PC-9 (cell line): ENCODE results near the gene INO80D. TPM values are rescaled to one million over a fixed set of nuclear protein-coding genes. Genes with fewer than 3 reads are reported as not detected.

Source experiments
- BruUV-seq: library from RNA; stranded (reverse); fragments of 400-500 nt; replicated peaks from 2 replicates; lab custom pipeline; 2021; lab: Mats Ljungman, UMichigan
- CTCF ChIA-PET: fragments of 300-600 bp; sonication (Branson Sonifier 250); formaldehyde crosslinking; loops from one replicate; lab custom pipeline; 2022; ENCODE audit warnings: antibody characterized with exemption; lab: Charles Lee
- POLR2A ChIA-PET: fragments of 300-600 bp; sonication (Branson Sonifier 250); formaldehyde crosslinking; loops from one replicate; lab custom pipeline; 2022; ENCODE audit warnings: antibody characterized with exemption; ENCODE audit not compliant: unreplicated experiment; lab: Charles Lee
- DNase-seq, 2 experiments: peaks; one replicate each; pipeline versions ENCODE4 v3.0.0 to v3.0.0-alpha.2; 2015 to 2022; ENCODE audit warnings: mixed read lengths in 1 of 2
- H2AFZ ChIP-seq: fragments of 200-600 bp; sonication (generic); 2 replicates; pipeline ENCODE4 v1.8.1; 2017; ENCODE audit warnings: antibody characterized with exemption
- H3F3A ChIP-seq: fragments of 200-600 bp; sonication (generic); 2 replicates; pipeline ENCODE4 v1.8.1; 2017; ENCODE audit warnings: antibody characterized with exemption, mild to moderate bottlenecking, low read depth; ENCODE audit not compliant: insufficient read depth
- H3K27ac ChIP-seq: fragments of 200-600 bp; sonication (generic); 2 replicates; pipeline ENCODE4 v1.6.1; 2016; ENCODE audit warnings: mixed run types
- H3K27me3 ChIP-seq: fragments of 200-600 bp; sonication (generic); 2 replicates; pipeline ENCODE4 v1.6.1; 2016; ENCODE audit warnings: low read depth, mixed run types; ENCODE audit not compliant: insufficient read depth
- H3K36me3 ChIP-seq: fragments of 200-600 bp; sonication (generic); 2 replicates; pipeline ENCODE4 v1.6.1; 2016; ENCODE audit warnings: low read depth, mixed run types
- H3K4me1 ChIP-seq: fragments of 200-600 bp; sonication (generic); replicated peaks from 2 replicates; pipeline ENCODE4 v1.6.1; 2016; ENCODE audit warnings: mixed run types; ENCODE audit not compliant: insufficient read depth
- H3K4me2 ChIP-seq: fragments of 200-600 bp; sonication (generic); 2 replicates; pipeline ENCODE4 v1.6.1; 2017; ENCODE audit warnings: mixed run types
- H3K4me3 ChIP-seq: fragments of 200-600 bp; sonication (generic); 2 replicates; pipeline ENCODE4 v1.6.1; 2016; ENCODE audit warnings: mixed run types
- H3K79me2 ChIP-seq: fragments of 200-600 bp; sonication (generic); 2 replicates; pipeline ENCODE4 v1.6.1; 2017; ENCODE audit warnings: low read depth, mixed run types
- H3K9me2 ChIP-seq: fragments of 200-600 bp; sonication (generic); 2 replicates; pipeline ENCODE4 v1.8.1; 2017; ENCODE audit warnings: mild to moderate bottlenecking; ENCODE audit not compliant: insufficient read depth
- H3K9me3 ChIP-seq: fragments of 200-600 bp; sonication (generic); 2 replicates; pipeline ENCODE4 v1.8.1; 2016; ENCODE audit warnings: low read depth; ENCODE audit not compliant: insufficient read depth
- H4K20me1 ChIP-seq: fragments of 200-600 bp; sonication (generic); 2 replicates; pipeline ENCODE4 v1.8.1; 2017; ENCODE audit not compliant: insufficient read depth
- CTCF ChIP-seq: fragments of 200-600 bp; sonication (generic); conservative IDR thresholded peaks from 2 replicates; pipeline ENCODE4 v1.6.1; 2017; ENCODE audit warnings: mixed run types, antibody characterized with exemption, mild to moderate bottlenecking, moderate library complexity
- EZH2 ChIP-seq: fragments of 200-600 bp; sonication (generic); IDR thresholded peaks from 2 replicates; pipeline ENCODE4 v1.8.0; 2017; ENCODE audit warnings: antibody characterized with exemption, low read depth
- intact Hi-C: fragments of 100-400 bp; cut with micrococcal nuclease; formaldehyde crosslinking; loops from one replicate; pipeline ENCODE4 v1.10.0; 2022; ENCODE audit not compliant: unreplicated experiment
- total RNA-seq: library from RNA; stranded (reverse); gene quantifications from 2 replicates; pipeline ENCODE4 v1.2.3, GENCODE V29; 2021

The INO80D gene
- total RNA-seq, 1 experiment from 2014 or later = 12.4 TPM

DNA sequence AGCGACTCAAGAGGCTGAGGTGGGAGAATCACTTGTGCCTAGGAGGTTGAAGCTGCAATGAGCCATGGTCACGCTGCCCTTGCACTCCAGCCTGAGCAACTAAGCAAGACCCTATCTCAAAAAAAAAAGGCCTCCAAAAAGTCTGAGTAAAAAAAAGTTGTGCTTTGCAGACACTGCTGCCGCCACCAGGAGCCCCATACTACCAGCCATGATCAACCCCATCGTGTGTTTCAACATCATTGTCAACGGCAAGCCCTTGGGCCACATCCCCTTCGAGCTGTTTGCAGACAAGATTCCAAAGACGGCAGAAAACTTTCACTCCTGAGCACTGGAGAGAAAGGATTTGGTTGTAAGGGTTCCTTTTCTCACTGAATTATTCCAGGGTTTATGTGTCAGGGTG lies 137.1 kb downstream of the INO80D start:
- no peaks in the 10 kb centered on the region for H3K36me3 ChIP-seq
- no peaks in the 10 kb centered on the region for H3K4me1 ChIP-seq
- H3K4me3 ChIP-seq = no peak overlapping the region

DNA sequence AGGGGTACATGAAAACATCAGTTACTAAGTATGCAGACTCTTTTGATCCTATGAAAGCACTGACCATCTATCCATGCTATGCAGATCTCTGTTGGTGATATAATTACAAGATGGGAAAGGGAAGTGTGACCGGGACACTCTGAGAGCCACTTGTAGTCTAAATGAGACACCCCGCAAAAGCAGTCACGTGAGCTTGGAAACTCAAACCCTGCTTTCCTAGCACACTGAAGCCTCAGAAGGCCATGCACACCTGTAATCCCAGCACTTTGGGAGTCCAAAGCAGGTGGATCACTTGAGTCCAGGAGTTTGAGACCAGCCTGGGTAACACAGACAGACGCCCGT lies 137.5 kb downstream of the INO80D start:
- H3K4me3 ChIP-seq = no peak overlapping the region
- H3K79me2 ChIP-seq = no peaks in the 10 kb centered on the region
- no peaks in the 10 kb centered on the region for H3K4me1 ChIP-seq
- no peaks in the 10 kb centered on the region for H3K9me2 ChIP-seq
- no peaks in the 10 kb centered on the region for H3K36me3 ChIP-seq
- intact Hi-C loops = loop anchor here (2.0 to 5.0 kb wide), 4 partner anchors 266 to 1924 kb away; partner anchors contain the start of gene NRP2
- no peaks in the 10 kb centered on the region for H4K20me1 ChIP-seq
- H3K27ac ChIP-seq = no peak overlapping the region
- peak overlapping the region; percentile 71 for H3K4me2 ChIP-seq
- BruUV-seq = no TSS peak
- H3F3A ChIP-seq = no peaks in the 10 kb centered on the region
- H3K27me3 ChIP-seq = no peaks in the 10 kb centered on the region
- TF ChIP-seq EZH2 (no peak), CTCF (no peak)
- ChIA-PET CTCF (no interaction called here), POLR2A (interaction anchor here (0.6 kb wide), 1 partner anchor 104 kb away, joined by 7 read pairs; no protein-coding TSS in a partner anchor)
- no peak overlapping the region for H2AFZ ChIP-seq
- DNase-seq = no peak
- H3K9me3 ChIP-seq = no peaks in the 10 kb centered on the region

More for the DNA sequence above, 137.1 kb downstream of the INO80D start:
- no peaks in the 10 kb centered on the region for H3K27me3 ChIP-seq
- H3K9me2 ChIP-seq = no peaks in the 10 kb centered on the region
- TF ChIP-seq CTCF (no peak), EZH2 (no peak)
- H2AFZ ChIP-seq = no peak overlapping the region
- no peak overlapping the region for H3K27ac ChIP-seq
- DNase-seq = no peak
- no TSS peak for BruUV-seq
- intact Hi-C loops = loop anchor here (2.0 to 5.0 kb wide), 4 partner anchors 267 to 1924 kb away; partner anchors contain the start of gene NRP2
- ChIA-PET CTCF (no interaction called here), POLR2A (no interaction called here)
- H4K20me1 ChIP-seq = no peaks in the 10 kb centered on the region
- no peaks in the 10 kb centered on the region for H3K79me2 ChIP-seq
- no peaks in the 10 kb centered on the region for H3K9me3 ChIP-seq
- no peak overlapping the region for H3K4me2 ChIP-seq
- H3F3A ChIP-seq = no peaks in the 10 kb centered on the region

DNA sequence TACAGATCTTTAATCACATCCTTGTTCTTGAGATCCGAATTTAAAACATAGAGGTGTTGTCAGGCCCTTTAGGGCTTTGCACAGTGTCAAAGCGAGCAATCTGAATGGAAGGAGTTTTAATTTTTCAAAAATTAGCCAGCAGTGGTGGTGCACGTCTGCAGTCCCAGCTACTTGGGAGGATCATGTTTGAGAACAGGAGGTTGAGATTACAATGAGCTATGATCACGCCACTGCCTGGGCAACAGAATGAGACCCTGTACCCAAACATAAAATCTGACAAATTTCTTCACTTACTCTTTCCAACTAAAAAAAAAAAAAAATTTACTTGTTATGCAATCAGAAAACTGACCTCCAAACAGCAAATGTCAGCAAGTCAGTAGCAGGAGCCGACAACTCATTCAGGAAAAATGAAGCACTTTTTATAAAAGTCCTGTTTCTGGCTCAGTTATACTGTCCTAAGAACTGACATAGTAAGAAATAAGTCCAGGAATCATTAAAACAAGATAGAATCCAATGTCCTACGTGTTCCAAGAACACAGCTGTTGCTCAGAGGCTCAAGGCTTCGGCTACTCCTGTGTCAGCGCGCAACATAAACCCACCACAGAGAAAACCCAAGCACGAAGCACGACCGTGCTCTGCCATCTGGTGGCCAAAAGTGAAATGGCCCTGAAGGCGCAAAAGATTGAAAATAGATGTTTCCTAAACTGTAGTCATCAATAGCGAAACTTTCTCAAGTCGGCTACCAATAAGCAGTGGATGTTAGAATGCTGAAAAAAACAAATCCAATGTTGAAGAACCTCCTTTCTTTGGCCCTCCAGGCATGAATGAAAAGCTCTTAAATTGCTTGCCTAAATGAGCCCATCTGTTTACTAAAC lies 138.1 kb downstream of the INO80D start:
- no peaks in the 10 kb centered on the region for H3K79me2 ChIP-seq
- H2AFZ ChIP-seq = no peak overlapping the region
- POLR2A ChIA-PET = interaction anchor here (0.6 kb wide), 1 partner anchor 103 kb away, joined by 7 read pairs; no protein-coding TSS in a partner anchor
- no peaks in the 10 kb centered on the region for H4K20me1 ChIP-seq
- peak in 1 of 2 experiments; percentile 41 for DNase-seq
- no peaks in the 10 kb centered on the region for H3K36me3 ChIP-seq
- intact Hi-C loops = loop anchor here (2.0 to 5.0 kb wide), 4 partner anchors 266 to 1923 kb away; partner anchors contain the start of gene NRP2
- BruUV-seq = no TSS peak
- peak overlapping the region; percentile 14; the same call in 1 of the 2 replicates for H3K4me3 ChIP-seq
- no peaks in the 10 kb centered on the region for H3K9me3 ChIP-seq
- CTCF ChIA-PET = no interaction called here
- H3K27me3 ChIP-seq = no peaks in the 10 kb centered on the region
- no peak overlapping the region for H3K27ac ChIP-seq
- no peaks in the 10 kb centered on the region for H3K9me2 ChIP-seq
- H3F3A ChIP-seq = no peaks in the 10 kb centered on the region
- H3K4me1 ChIP-seq = no peaks in the 10 kb centered on the region
- peak; percentile 87 for TF ChIP-seq CTCF
- TF ChIP-seq EZH2 = no peak
- H3K4me2 ChIP-seq = peak overlapping the region; percentile 71
